Astrocyte of the cerebellum (primary cell): Measurements from ENCODE around the gene PLD5.
"Not testable (repeated sequence)": the region's sequence is repeated elsewhere in the genome, so short reads cannot be mapped to it uniquely, and the experiment has no call there.

Experiments
- DNase-seq: peaks from one replicate; pipeline ENCODE4 v3.0.0-alpha.2; 2011; ENCODE audit warnings: low read depth
- H3K4me3 ChIP-seq: 2 replicates; pipeline ENCODE4 v1.5.1; 2011; ENCODE audit warnings: mild to moderate bottlenecking, low read depth, low read length, moderate library complexity
- CTCF ChIP-seq: IDR thresholded peaks from 2 replicates; pipeline ENCODE4 v1.5.1; 2012; ENCODE audit warnings: low read length, low read depth, moderate library complexity, mild to moderate bottlenecking; ENCODE audit errors: missing control alignments
- in situ Hi-C: cut with HindIII; loops from 2 replicates; pipeline ENCODE4 v1.10.0; 2017; ENCODE audit warnings: low sequenced_read_pairs

The PLD5 gene

GRCh38 chr1:242228991-242229390 lies 295.5 kb downstream of the PLD5 start:
- no peak overlapping the region for H3K4me3 ChIP-seq
- no peak for DNase-seq
- TF ChIP-seq CTCF: no peak
- in situ Hi-C loops: no loop called here

GRCh38 chr1:242225767-242226573 lies 298.5 kb downstream of the PLD5 start:
- TF ChIP-seq CTCF: no peak
- in situ Hi-C loops: no loop called here
- DNase-seq: no peak
- H3K4me3 ChIP-seq: no peak overlapping the region

GRCh38 chr1:242224878-242225766 lies 299.4 kb downstream of the PLD5 start:
- in situ Hi-C loops, H3K4me3 ChIP-seq, DNase-seq: not testable (repeated sequence)

GRCh38 chr1:242224461-242224860 lies 300.0 kb downstream of the PLD5 start:
- H3K4me3 ChIP-seq: no peak overlapping the region
- in situ Hi-C loops: no loop called here
- no peak for TF ChIP-seq CTCF
- no peak for DNase-seq

GRCh38 chr1:242219905-242220304 lies 304.6 kb downstream of the PLD5 start:
- in situ Hi-C loops: no loop called here
- no peak for DNase-seq
- no peak overlapping the region for H3K4me3 ChIP-seq
- TF ChIP-seq CTCF: no peak

- no peak overlapping the region for H3K4me3 ChIP-seq
- in situ Hi-C loops: no loop called here
- TF ChIP-seq CTCF: no peak
- no peak for DNase-seq
These were observed 305.1 kb downstream of the PLD5 start for GRCh38 chr1:242219298-242219901.
